PC-3 (cell line): ENCODE results near the gene MLPH. TPM values are rescaled to one million over a fixed set of nuclear protein-coding genes. Genes with fewer than 3 reads are reported as not detected.
A peak's percentile ranks its signal among the peaks of the same experiment; 100 is the strongest.

ENCODE experiments used
- ATAC-seq: fragments of 200-7000 bp; cut with Tn5 transposase; 2 replicates; pipeline ENCODE4 v1.9.1; 2020; ENCODE audit warnings: mild to moderate bottlenecking, moderate library complexity
- BruUV-seq: library from RNA; stranded (reverse); fragments of 400-500 nt; replicated peaks from 2 replicates; lab custom pipeline; 2021; lab: Mats Ljungman, UMichigan
- CTCF ChIA-PET: fragments of 300-600 bp; sonication (Branson Sonifier 250); formaldehyde crosslinking; loops from one replicate; lab custom pipeline; 2022; ENCODE audit warnings: antibody characterized with exemption; lab: Charles Lee
- POLR2A ChIA-PET: fragments of 300-600 bp; sonication (Branson Sonifier 250); formaldehyde crosslinking; loops from one replicate; lab custom pipeline; 2022; ENCODE audit warnings: antibody characterized with exemption; ENCODE audit not compliant: unreplicated experiment; lab: Charles Lee
- DNase-seq: peaks from one replicate; pipeline ENCODE4 v3.0.0-alpha.2; 2015
- H2AFZ ChIP-seq: fragments of 300-600 bp; sonication (generic); 2 replicates; pipeline ENCODE4 v1.6.0; 2016; ENCODE audit warnings: antibody characterized with exemption, low read length
- H3F3A ChIP-seq: fragments of 300-600 bp; sonication (generic); one replicate; pipeline ENCODE4 v1.6.0; 2017; ENCODE audit warnings: antibody characterized with exemption, low read length, control low read depth, mild to moderate bottlenecking; ENCODE audit not compliant: unreplicated experiment
- H3K27ac ChIP-seq: fragments of 300-600 bp; sonication (generic); 2 replicates; pipeline ENCODE4 v1.5.1; 2016; ENCODE audit warnings: mild to moderate bottlenecking, low read length
- H3K27me3 ChIP-seq: fragments of 300-600 bp; sonication (generic); 2 replicates; pipeline ENCODE4 v1.6.1; 2016; ENCODE audit warnings: low read length, mixed read lengths
- H3K36me3 ChIP-seq: fragments of 300-600 bp; sonication (generic); 2 replicates; pipeline ENCODE4 v1.6.1; 2016; ENCODE audit warnings: low read depth, mixed run types, low read length, mixed read lengths
- H3K4me1 ChIP-seq: fragments of 300-600 bp; sonication (generic); 2 replicates; pipeline ENCODE4 v1.5.1; 2016; ENCODE audit warnings: low read length; ENCODE audit not compliant: insufficient read depth
- H3K4me2 ChIP-seq: fragments of 300-600 bp; sonication (generic); 2 replicates; pipeline ENCODE4 v1.6.0; 2016; ENCODE audit warnings: low read length
- H3K4me3 ChIP-seq: fragments of 300-600 bp; sonication (generic); 2 replicates; pipeline ENCODE4 v1.5.1; 2016; ENCODE audit warnings: mild to moderate bottlenecking, low read length, mixed read lengths
- H3K79me2 ChIP-seq: fragments of 300-600 bp; sonication (generic); 2 replicates; pipeline ENCODE4 v1.6.1; 2017; ENCODE audit warnings: low read length, mixed read lengths
- H3K9ac ChIP-seq: fragments of 300-600 bp; sonication (generic); 2 replicates; pipeline ENCODE4 v1.6.0; 2016; ENCODE audit warnings: mild to moderate bottlenecking, low read length
- H3K9me2 ChIP-seq: fragments of 300-600 bp; sonication (generic); replicated peaks from 2 replicates; pipeline ENCODE4 v1.6.1; 2016; ENCODE audit warnings: mixed run types, low read length, mixed read lengths
- H3K9me3 ChIP-seq: fragments of 300-600 bp; sonication (generic); 2 replicates; pipeline ENCODE4 v1.6.1; 2016; ENCODE audit warnings: low read length, mixed read lengths
- H4K20me1 ChIP-seq: fragments of 300-600 bp; sonication (generic); 2 replicates; pipeline ENCODE4 v1.6.1; 2016; ENCODE audit warnings: low read length, mixed read lengths
- EZH2 ChIP-seq: fragments of 300-600 bp; sonication (generic); IDR thresholded peaks from one replicate; pipeline ENCODE4 v1.6.1; 2017; ENCODE audit warnings: antibody characterized with exemption, mild to moderate bottlenecking, low read length; ENCODE audit not compliant: unreplicated experiment
- EZH2phosphoT487 ChIP-seq: fragments of 300-600 bp; sonication (generic); IDR thresholded peaks from 2 replicates; pipeline ENCODE4 v1.6.1; 2018; ENCODE audit warnings: mild to moderate bottlenecking, antibody characterized with exemption, low read length, borderline replicate concordance
- intact Hi-C: fragments of 100-400 bp; cut with micrococcal nuclease; formaldehyde crosslinking; loops from 2 replicates; pipeline ENCODE4 v1.9.0; 2023
- total RNA-seq: library from RNA; depleted of rRNA; stranded (reverse); fragments of >200 nt; gene quantifications from 2 replicates; pipeline ENCODE4 v1.2.3, GENCODE V29; 2014
- TF ChIP-seq, protein P1 (sequence below): fragments of 300-600 bp; sonication (generic); conservative IDR thresholded peaks from 2 replicates; pipeline ENCODE4 v1.5.1; 2017; ENCODE audit warnings: antibody characterized with exemption, low read depth, mild to moderate bottlenecking, low read length

The MLPH gene
- total RNA-seq, 1 experiment from 2014 or later = 201 TPM

DNA sequence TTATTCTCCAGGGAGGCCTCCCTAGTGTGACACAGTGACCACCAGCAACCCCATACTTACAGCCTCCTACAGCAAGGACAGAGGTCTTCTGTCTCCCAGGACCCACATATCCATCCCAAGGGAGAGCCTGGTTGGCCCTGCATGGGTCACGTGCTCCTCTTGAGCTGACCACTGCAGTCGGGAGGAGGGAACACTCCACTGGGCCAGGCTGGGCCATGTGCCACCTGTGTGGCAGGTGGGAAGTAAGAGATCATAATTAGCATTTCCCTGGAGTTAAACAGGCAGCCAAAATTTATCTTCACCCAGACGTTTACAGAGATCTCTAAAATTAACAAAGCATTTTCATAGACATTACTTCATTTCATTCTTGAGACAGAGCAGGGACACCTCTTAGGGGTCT lies 33.4 kb upstream of the MLPH start:
- no TSS peak for BruUV-seq
- CTCF ChIA-PET = no interaction called here

GRCh38 chr2:237455764-237456163 lies 31.3 kb upstream of the MLPH start:
- ChIA-PET POLR2A (no interaction called here), CTCF (no interaction called here)
- intact Hi-C loops = no loop called here
- H3K4me3 ChIP-seq = no peak overlapping the region
- peak overlapping the region; percentile 39; the same call in 1 of the 2 replicates for H3K4me2 ChIP-seq
- H3F3A ChIP-seq = no peaks in the 10 kb centered on the region
- H2AFZ ChIP-seq = 0 out of 2 replicates have a peak overlapping the region, but pooled peaks have one; percentile 47
- no peaks in the 10 kb centered on the region for H3K36me3 ChIP-seq
- H3K27me3 ChIP-seq = no peaks in the 10 kb centered on the region
- ATAC-seq (no peak), DNase-seq (no peak)
- H3K27ac ChIP-seq = peak overlapping the region; percentile 25; the same call in 1 of the 2 replicates
- H3K9me3 ChIP-seq = no peaks in the 10 kb centered on the region
- no TSS peak for BruUV-seq
- H4K20me1 ChIP-seq = no peaks in the 10 kb centered on the region
- no peaks in the 10 kb centered on the region for H3K79me2 ChIP-seq
- H3K9ac ChIP-seq = no peak overlapping the region; the same call in 1 of the 2 replicates
- TF ChIP-seq, protein P1, sequence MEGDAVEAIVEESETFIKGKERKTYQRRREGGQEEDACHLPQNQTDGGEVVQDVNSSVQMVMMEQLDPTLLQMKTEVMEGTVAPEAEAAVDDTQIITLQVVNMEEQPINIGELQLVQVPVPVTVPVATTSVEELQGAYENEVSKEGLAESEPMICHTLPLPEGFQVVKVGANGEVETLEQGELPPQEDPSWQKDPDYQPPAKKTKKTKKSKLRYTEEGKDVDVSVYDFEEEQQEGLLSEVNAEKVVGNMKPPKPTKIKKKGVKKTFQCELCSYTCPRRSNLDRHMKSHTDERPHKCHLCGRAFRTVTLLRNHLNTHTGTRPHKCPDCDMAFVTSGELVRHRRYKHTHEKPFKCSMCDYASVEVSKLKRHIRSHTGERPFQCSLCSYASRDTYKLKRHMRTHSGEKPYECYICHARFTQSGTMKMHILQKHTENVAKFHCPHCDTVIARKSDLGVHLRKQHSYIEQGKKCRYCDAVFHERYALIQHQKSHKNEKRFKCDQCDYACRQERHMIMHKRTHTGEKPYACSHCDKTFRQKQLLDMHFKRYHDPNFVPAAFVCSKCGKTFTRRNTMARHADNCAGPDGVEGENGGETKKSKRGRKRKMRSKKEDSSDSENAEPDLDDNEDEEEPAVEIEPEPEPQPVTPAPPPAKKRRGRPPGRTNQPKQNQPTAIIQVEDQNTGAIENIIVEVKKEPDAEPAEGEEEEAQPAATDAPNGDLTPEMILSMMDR = no peak
- TF ChIP-seq EZH2 = no peak
- TF ChIP-seq EZH2phosphoT487 = no peak
- H3K4me1 ChIP-seq = peaks cover 32% of the 10 kb centered on the region
- H3K9me2 ChIP-seq = no peaks in the 10 kb centered on the region

More for the DNA sequence above, 33.4 kb upstream of the MLPH start:
- Histone ChIP-seq H3K4me2 (no peak overlapping the region), H3K9ac (no peak overlapping the region), H3K79me2 (no peaks in the 10 kb centered on the region), H3K27ac (no peak overlapping the region), H3K36me3 (no peaks in the 10 kb centered on the region), H3K4me3 (no peak overlapping the region), H3F3A (no peaks in the 10 kb centered on the region), H3K4me1 (peaks cover 14% of the 10 kb centered on the region), H4K20me1 (no peaks in the 10 kb centered on the region), H3K9me3 (no peaks in the 10 kb centered on the region), H3K27me3 (no peaks in the 10 kb centered on the region), H3K9me2 (no peaks in the 10 kb centered on the region), H2AFZ (no peak overlapping the region)
- TF ChIP-seq EZH2phosphoT487 = no peak
- TF ChIP-seq EZH2 = no peak
- TF ChIP-seq, protein P1 = no peak
- no peak for DNase-seq
- ATAC-seq = no peak
- POLR2A ChIA-PET = no interaction called here
- intact Hi-C loops = no loop called here

GRCh38 chr2:237456200-237456843 lies 30.7 kb upstream of the MLPH start:
- CTCF ChIA-PET = no interaction called here
- POLR2A ChIA-PET = no interaction called here
- Histone ChIP-seq H4K20me1 (no peaks in the 10 kb centered on the region), H3K9ac (peak overlapping the region; percentile 12; the same call in 1 of the 2 replicates), H3K27ac (peak overlapping the region; percentile 47), H3K79me2 (no peaks in the 10 kb centered on the region), H3K4me3 (no peak overlapping the region), H2AFZ (0 out of 2 replicates have a peak overlapping the region, but pooled peaks have one; percentile 47), H3F3A (no peaks in the 10 kb centered on the region), H3K9me2 (no peaks in the 10 kb centered on the region), H3K4me1 (peaks cover 32% of the 10 kb centered on the region), H3K4me2 (peak overlapping the region; percentile 39), H3K27me3 (no peaks in the 10 kb centered on the region), H3K9me3 (no peaks in the 10 kb centered on the region), H3K36me3 (no peaks in the 10 kb centered on the region)
- no TSS peak for BruUV-seq
- intact Hi-C loops = no loop called here
- TF ChIP-seq EZH2phosphoT487 (no peak), EZH2 (no peak)
- TF ChIP-seq, protein P1 = no peak
- DNase-seq (peak; percentile 62), ATAC-seq (peak; percentile 85)
